ENCODE results near the gene CIP2A.

GRCh38 chr3:108527109-108527508, 62.1 kb downstream of the CIP2A start:
- TF ChIP-seq CTCF (conservative IDR thresholded peaks at IDR 0.05) = no peak
- TF ChIP-seq ZFX (IDR thresholded peaks at IDR 0.05) = no peak

Measured in C4-2B (cell line).